Fibroblast of lung (primary cell): Measurements from ENCODE around the gene KLHL12. TPM values are rescaled to one million over a fixed set of nuclear protein-coding genes. Genes with fewer than 3 reads are reported as not detected.

Experiments used
- DNase-seq, 2 donors: peaks; one replicate each; pipeline versions ENCODE4 v3.0.0 to v3.0.0-alpha.2; 2010; ENCODE audit warnings: low read depth in 2 of 2
- H2AFZ ChIP-seq: 2 replicates; pipeline ENCODE4 v1.5.1; 2012; ENCODE audit warnings: low read length, control low read depth, inconsistent platforms
- H3K27ac ChIP-seq: 2 replicates; pipeline ENCODE4 v1.5.1; 2011; ENCODE audit warnings: low read length, control low read depth; ENCODE audit not compliant: insufficient read depth
- H3K27me3 ChIP-seq: 2 replicates; pipeline ENCODE4 v1.5.1; 2011; ENCODE audit warnings: mild to moderate bottlenecking, low read length; ENCODE audit not compliant: control insufficient read depth, insufficient read depth
- H3K36me3 ChIP-seq: 2 replicates; pipeline ENCODE4 v1.5.1; 2011; ENCODE audit warnings: low read length; ENCODE audit not compliant: control insufficient read depth, insufficient read depth
- H3K4me1 ChIP-seq: 2 replicates; pipeline ENCODE4 v1.5.1; 2011; ENCODE audit warnings: low read length; ENCODE audit not compliant: control insufficient read depth, insufficient read depth; ENCODE audit errors: extremely low read depth
- H3K4me2 ChIP-seq: 2 replicates; pipeline ENCODE4 v1.5.1; 2011; ENCODE audit warnings: low read length, control low read depth; ENCODE audit not compliant: insufficient read depth; ENCODE audit errors: extremely low read depth
- H3K4me3 ChIP-seq, 4 experiments: fragments of 200-600 bp in 1 of 4; sonication (generic) in 1 of 4; replicated peaks in 1 of 4; 2 replicates each; pipeline ENCODE4 v1.5.1; 2011 to 2016; ENCODE audit warnings: low read length in 4 of 4, low read depth in 3 of 4, mild to moderate bottlenecking in 3 of 4, control low read depth in 2 of 4, inconsistent platforms in 1 of 4, mixed read lengths in 1 of 4; ENCODE audit not compliant: insufficient read depth in 1 of 4; ENCODE audit errors: control extremely low read depth in 1 of 4
- H3K79me2 ChIP-seq: 2 replicates; pipeline ENCODE4 v1.5.1; 2012; ENCODE audit warnings: mild to moderate bottlenecking, low read length, inconsistent platforms; ENCODE audit not compliant: control insufficient read depth, insufficient read depth
- H3K9ac ChIP-seq: 2 replicates; pipeline ENCODE4 v1.5.1; 2011; ENCODE audit warnings: mild to moderate bottlenecking, low read length, control low read depth; ENCODE audit not compliant: insufficient read depth
- H3K9me3 ChIP-seq: 2 replicates; pipeline ENCODE4 v1.5.1; 2012; ENCODE audit warnings: low read depth, low read length; ENCODE audit not compliant: control insufficient read depth, insufficient read depth
- H4K20me1 ChIP-seq: 2 replicates; pipeline ENCODE4 v1.5.1; 2011; ENCODE audit warnings: low read length; ENCODE audit not compliant: control insufficient read depth, insufficient read depth; ENCODE audit errors: extremely low read depth
- EZH2 ChIP-seq: IDR thresholded peaks from 2 replicates; pipeline ENCODE4 v1.5.1; 2012; ENCODE audit warnings: low read length, control low read depth, mild to moderate bottlenecking; ENCODE audit errors: missing control alignments
- polyA plus RNA-seq, 2 donors: library from polyadenylated mRNA; depleted of rRNA in 1 of 2; stranded (reverse) in 1 of 2; unstranded in 1 of 2; fragments of >200 nt; gene quantifications; 2 replicates each; pipeline ENCODE4 v1.2.1, GENCODE V29; 2011 to 2012; ENCODE audit warnings: missing spikeins in 1 of 2
- total RNA-seq: library from RNA; depleted of rRNA; stranded (reverse); fragments of >200 nt; gene quantifications from 2 replicates; pipeline ENCODE4 v1.2.1, GENCODE V29; 2014
- TF ChIP-seq, protein P1 (sequence below), 2 donors: IDR thresholded peaks in 1 of 2; conservative IDR thresholded peaks in 1 of 2; 1 replicate in 1 of 2; 2 replicates in 1 of 2; pipeline ENCODE4 v1.5.1; 2011 to 2012; ENCODE audit warnings: low read length in 2 of 2, control low read depth in 1 of 2, inconsistent platforms in 1 of 2, low read depth in 1 of 2, mild to moderate bottlenecking in 1 of 2

Gene KLHL12
- total and polyA plus RNA-seq, 2 donors (not counting 1 experiment from before 2014, with no cell fraction given) = 46.3 to 55.5 TPM

DNA sequence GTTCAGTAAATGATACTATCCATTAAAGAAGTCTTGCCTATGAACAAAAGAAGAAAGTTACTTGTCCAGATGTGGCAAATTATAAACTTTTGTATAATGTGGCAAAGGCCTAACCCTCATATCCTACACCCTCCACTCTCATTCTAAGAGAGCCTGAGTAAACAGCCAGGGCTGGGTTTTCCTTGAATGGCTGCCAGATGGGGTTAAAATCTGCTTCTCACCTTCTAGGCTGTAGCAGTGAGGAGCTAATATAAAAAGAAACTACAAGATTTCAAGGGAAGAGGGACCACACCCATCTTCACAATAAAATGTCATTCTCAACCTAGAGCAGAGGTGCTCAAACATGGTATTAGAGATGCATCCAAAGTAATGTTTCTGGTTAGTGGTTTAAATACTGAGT lies 47.0 kb downstream of the KLHL12 start:
- Histone ChIP-seq H3K27me3 (no peaks in the 10 kb centered on the region), H3K9me3 (no peaks in the 10 kb centered on the region), H3K4me1 (no peaks in the 10 kb centered on the region), H3K4me3 (no peak overlapping the region), H2AFZ (no peak overlapping the region), H3K79me2 (peaks cover 3% of the 10 kb centered on the region), H3K4me2 (no peak overlapping the region), H4K20me1 (no peaks in the 10 kb centered on the region), H3K9ac (no peak overlapping the region), H3K27ac (no peak overlapping the region), H3K36me3 (peaks cover 5% of the 10 kb centered on the region)
- TF ChIP-seq, protein P1, sequence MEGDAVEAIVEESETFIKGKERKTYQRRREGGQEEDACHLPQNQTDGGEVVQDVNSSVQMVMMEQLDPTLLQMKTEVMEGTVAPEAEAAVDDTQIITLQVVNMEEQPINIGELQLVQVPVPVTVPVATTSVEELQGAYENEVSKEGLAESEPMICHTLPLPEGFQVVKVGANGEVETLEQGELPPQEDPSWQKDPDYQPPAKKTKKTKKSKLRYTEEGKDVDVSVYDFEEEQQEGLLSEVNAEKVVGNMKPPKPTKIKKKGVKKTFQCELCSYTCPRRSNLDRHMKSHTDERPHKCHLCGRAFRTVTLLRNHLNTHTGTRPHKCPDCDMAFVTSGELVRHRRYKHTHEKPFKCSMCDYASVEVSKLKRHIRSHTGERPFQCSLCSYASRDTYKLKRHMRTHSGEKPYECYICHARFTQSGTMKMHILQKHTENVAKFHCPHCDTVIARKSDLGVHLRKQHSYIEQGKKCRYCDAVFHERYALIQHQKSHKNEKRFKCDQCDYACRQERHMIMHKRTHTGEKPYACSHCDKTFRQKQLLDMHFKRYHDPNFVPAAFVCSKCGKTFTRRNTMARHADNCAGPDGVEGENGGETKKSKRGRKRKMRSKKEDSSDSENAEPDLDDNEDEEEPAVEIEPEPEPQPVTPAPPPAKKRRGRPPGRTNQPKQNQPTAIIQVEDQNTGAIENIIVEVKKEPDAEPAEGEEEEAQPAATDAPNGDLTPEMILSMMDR (conservative IDR thresholded peaks at IDR 0.05 in 1 of 2, IDR thresholded peaks at IDR 0.05 in 1 of 2; ENCODE audit: low read depth in 1 of 2, low read length in 2 of 2) = no peak
- TF ChIP-seq EZH2 = no peak
- DNase-seq = no peak

DNA sequence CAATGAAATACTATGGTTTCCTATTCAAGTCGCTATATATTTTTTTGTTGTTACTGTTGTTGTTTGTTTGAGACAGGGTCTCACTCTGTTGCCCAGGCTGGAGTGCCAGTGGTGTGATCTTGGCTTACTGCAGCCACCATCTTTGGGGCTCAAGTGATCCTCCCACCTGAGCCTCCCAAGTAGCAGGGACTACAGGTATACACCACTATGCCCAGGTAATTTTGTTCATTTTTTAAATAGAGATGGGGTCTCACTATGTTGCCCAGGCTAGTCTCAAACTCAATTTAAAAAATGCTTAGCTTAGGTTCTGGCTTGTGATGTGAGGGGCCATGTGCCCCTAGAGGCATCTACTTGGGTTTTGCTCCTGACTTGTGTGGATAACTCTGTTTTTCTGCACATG lies 47.9 kb downstream of the KLHL12 start:
- Histone ChIP-seq H3K27ac (no peak overlapping the region), H2AFZ (no peak overlapping the region), H3K4me3 (no peak overlapping the region), H4K20me1 (no peaks in the 10 kb centered on the region), H3K4me1 (no peaks in the 10 kb centered on the region), H3K36me3 (peaks cover 5% of the 10 kb centered on the region), H3K4me2 (no peak overlapping the region), H3K27me3 (no peaks in the 10 kb centered on the region), H3K9me3 (no peaks in the 10 kb centered on the region), H3K9ac (no peak overlapping the region), H3K79me2 (no peaks in the 10 kb centered on the region)
- no peak for TF ChIP-seq EZH2
- TF ChIP-seq, protein P1 (conservative IDR thresholded peaks at IDR 0.05 in 1 of 2, IDR thresholded peaks at IDR 0.05 in 1 of 2; ENCODE audit: low read depth in 1 of 2, low read length in 2 of 2) = no peak
- DNase-seq = no peak

DNA sequence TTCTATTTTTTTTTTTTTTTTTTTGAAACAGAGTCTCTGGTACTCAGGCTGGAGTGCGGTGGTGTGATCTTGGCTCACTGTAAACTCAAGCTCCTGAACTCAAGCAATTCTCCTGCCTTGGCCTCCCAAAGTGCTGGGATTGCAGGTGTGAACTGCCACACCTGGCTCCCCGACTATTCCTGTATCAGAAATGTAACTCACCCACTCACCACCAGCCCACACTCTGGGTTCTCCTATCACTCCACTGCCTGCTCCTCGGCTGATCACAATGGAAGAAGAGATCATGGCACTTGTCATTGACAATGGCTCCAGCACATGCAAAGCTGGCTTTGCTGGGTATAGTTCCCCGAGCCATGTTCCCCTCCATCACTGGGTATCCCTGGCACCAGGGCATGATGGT lies 54.0 kb downstream of the KLHL12 start:
- H3K4me2 ChIP-seq = no peak overlapping the region
- H3K9ac ChIP-seq = no peak overlapping the region
- H3K36me3 ChIP-seq = no peaks in the 10 kb centered on the region
- no peak overlapping the region for H3K27ac ChIP-seq
- TF ChIP-seq, protein P1 (conservative IDR thresholded peaks at IDR 0.05 in 1 of 2, IDR thresholded peaks at IDR 0.05 in 1 of 2; ENCODE audit: low read depth in 1 of 2, low read length in 2 of 2) = no peak
- TF ChIP-seq EZH2 = no peak
- H3K79me2 ChIP-seq = no peaks in the 10 kb centered on the region
- no peaks in the 10 kb centered on the region for H4K20me1 ChIP-seq
- H2AFZ ChIP-seq = no peak overlapping the region
- DNase-seq = no peak
- H3K9me3 ChIP-seq = no peaks in the 10 kb centered on the region
- H3K4me3 ChIP-seq = no peak overlapping the region
- no peaks in the 10 kb centered on the region for H3K27me3 ChIP-seq
- H3K4me1 ChIP-seq = no peaks in the 10 kb centered on the region
